ENCODE results near the gene LILRA2.
"Not testable (repeated sequence)": the region's sequence is repeated elsewhere in the genome, so short reads cannot be mapped to it uniquely, and the experiment has no call there.

Gene LILRA2

DNA sequence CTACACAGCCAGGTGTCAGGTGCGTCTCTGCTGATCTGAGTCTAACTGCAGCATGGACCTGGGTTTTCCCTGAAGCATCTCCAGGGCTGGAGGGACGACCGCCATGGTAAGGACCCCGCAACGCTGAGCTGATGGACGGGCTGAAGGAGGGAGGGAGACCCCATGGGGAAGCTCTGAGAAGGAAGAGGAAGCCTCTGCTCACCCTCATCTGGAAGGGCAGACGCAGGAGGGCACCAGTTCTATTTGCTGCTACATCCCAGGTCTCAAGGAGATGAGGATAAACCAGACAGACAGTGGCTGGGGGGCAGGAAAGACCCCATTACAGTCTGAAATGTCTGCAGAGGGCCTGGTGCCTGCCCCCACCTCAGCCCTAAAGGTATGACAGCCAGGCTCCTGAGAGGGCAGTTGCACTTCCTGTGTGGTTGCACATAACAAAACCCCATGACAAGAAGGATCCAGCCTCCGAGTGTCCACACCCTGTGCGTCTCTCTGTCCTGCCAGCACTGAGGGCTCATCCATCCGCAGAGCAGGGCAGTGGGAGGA is at the start of gene LILRA2:
LILRA2 (plus strand) TSS at position 461 of the 543 bp plus-strand sequence. CDS start 89 bp downstream, outside the sequence.
- no peak for DNase-seq

DNA sequence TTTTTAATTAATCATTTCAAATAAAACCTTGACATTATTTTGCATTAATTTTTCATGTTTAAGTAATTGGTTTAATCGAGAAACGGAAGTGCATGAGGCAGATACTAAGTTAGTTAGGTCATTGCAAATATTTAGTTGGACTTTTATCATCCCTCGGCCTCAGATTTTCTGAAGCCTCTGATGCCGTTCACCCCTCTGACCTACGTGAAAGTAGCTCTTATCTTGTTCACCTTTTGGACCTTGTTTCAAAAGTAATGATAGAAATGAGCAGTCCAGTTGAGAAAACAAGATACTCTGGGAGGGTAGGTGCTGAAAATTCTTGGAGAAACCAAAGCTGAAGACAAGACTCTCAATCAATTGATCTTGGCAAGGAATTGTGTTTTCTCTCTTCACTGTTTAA is 48.0 kb upstream of the LILRA2 start:
- no peak for DNase-seq

DNA sequence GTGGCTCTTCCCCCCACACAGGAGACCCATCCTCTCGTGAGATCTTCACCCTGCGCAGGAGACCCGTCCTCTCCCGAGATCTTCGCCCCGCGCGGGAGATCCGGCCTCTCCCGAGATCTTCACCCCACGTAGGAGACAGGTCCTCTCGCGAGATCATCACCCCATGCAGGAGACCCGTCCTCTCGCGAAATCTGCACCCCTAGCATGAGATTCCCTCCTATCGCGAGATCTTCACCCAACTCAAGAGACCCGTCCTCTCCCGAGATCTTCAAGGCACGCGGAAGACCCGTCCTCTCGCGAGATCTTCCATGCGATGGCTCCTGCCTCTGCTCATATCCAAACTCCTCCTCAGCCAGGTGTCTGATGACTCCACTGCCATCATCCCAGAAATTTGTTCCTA is 46.6 kb upstream of the LILRA2 start:
- peak; percentile 92 to 98 for DNase-seq

DNA sequence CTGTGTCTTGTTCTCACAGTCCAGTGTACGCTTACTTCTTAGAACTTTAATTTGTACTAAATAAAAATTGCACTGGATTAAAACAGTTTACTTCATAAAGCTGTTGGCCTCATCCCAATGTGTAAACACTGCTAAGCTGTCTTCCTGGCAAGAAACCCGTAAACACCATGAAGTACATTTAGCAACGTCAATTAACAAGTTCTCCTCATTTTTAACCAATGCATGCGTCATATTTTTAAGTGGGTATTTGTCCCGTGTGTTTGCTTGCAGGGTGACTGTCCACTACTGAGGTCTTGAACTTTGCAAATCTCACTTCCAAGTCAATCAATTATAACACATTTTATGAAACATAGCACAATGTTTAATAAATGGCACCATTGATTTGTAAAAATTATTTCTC is 42.7 kb upstream of the LILRA2 start:
- no peak for DNase-seq

DNA sequence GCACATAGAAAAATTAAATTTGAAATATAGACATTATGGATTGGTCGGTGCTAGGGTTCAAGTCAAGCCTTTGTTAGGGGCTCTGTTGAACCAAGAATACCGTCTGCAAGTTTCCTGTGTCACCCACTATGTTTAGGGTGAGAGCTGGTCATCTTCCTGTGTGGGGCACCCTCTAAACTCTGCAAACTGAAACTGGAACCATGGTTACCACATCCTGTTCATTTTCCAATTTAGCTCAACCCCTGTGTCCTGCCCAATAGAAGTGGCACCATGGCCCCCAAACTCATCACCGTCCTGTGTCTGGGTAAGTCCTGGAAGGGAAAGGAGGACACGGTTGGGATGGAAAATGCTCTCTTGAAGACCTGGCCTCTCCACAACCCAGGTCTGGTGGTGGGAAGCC is 41.1 kb upstream of the LILRA2 start:
- no peak for DNase-seq

DNA sequence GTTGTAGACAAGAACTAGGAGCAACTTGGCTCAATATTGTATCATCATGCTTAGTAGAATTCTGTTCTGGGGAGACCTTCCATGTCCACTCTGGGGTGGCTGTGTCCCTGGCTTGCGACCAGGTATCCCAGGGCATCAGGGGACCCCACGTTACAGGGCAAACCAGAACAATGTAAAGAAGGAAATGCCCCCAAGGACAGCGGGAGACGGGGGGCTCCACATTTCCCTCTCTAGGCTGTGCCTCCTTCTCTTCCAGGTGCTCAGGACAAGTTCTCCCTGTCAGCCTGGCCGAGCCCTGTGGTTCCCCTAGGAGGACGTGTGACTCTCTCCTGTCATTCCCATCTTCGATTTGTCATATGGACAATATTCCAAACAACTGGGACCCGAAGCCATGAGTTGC is 40.1 kb upstream of the LILRA2 start:
- no peak for DNase-seq

DNA sequence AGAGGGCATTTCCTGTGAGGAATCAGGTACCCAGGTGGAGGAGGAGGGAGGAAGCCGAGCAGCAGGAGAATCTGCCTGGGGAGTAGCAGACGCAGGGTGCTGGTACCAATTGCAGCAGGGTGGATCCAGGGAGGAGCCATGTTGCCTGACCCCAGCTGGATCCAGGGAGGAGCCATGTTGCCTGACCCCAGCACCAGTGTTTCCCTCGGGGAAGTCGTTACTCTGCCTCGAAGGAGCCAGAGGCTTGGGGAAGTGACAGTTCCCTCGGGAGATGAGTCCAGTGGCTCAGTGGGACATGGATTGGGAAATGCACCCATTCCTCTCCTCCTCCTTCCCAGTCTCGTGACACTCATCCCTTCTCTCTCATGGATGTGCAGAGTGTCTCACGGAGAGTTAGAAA is 39.4 kb upstream of the LILRA2 start:
- no peak for DNase-seq

DNA sequence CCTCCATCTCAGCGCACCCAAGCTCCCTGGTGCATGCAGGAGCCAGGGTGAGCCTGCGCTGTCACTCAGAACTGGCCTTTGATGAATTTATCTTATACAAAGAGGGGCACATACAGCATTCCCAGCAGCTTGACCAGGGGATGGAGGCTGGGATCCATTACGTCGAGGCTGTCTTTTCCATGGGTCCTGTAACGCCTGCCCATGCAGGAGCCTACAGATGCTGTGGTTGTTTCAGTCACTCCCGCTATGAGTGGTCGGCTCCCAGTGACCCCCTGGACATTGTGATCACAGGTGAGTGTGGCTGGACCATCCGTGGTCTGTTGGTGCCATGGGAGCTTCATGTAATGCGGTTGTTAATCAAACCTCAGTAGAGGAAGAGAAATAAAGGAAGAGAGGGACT is 38.0 kb upstream of the LILRA2 start:
- no peak for DNase-seq

DNA sequence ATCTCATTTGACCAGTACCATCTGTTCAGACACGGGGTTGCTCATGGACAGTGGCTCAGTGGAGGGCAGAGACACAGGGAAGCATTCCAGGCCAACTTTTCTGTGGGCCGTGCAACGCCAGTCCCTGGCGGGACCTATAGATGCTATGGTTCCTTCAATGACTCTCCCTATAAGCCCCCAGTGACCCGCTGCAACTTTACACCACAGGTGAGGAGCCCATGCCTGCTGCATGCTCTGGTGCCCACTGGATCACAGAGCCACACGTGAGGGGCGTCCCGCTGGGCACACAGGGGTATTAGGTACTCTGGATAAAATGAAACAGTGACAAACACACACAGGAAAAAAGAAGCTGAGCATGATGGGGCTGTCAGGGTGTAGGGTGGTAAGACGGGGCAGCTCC is 36.6 kb upstream of the LILRA2 start:
- DNase-seq = no peak

DNA sequence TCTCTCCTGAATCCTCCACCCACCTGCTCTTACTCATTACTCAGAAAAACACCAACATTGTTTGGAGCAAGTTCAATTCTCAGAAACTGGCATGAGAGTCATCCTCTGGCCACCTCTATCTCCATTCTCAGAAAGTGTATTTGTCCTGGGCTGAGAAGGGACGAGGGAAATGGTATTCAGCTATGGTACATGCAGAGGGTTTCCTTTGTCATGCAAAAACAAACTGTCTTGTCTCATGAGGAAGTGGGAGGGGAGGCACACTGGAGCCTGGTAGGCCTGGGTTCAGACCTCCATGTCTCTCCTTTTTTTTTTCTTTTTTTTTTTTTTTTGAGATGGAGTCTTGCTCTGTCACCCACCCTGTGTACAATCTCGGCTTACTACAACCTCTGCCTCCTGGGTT is 31.9 kb upstream of the LILRA2 start:
- no peak for DNase-seq

DNA sequence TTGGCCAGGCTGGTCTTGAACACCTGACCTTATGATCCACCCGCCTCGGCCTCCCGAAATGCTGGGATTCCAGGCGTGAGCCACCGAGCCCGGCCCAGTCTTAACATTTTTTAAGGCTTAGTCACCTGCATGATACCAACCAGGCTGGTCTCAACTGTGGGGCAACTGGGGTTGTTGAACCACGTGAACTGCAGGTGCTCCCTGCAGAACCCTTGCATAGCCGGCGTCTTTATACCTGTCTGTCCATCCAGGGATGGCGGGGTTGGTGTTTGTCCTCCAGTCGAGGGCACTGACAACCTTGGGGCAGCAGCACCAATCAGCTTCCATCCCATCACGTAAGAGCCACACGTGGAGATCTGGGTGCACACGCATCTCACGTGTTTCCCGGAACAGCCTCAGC is 24.8 kb upstream of the LILRA2 start:
- no peak for DNase-seq

DNA sequence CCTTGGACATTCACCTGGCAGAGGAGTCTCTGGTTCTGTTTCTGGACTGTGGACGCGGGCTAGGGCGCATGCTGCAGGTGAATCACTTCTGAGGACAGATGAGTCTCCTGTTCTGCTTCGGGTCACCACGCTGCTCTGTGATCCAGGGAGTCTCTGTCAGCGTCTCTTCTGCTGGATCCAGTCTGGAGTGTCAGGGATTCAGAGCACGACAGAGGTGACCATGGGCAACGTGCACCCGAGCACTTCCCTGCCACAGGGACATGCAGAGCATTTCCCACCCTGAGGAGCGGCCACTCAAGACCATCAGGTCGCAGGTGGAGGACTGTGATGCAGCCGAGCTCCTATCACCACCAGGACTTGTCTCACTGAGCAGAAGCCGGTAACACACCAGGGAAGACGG is 24.4 kb upstream of the LILRA2 start:
- no peak for DNase-seq

DNA sequence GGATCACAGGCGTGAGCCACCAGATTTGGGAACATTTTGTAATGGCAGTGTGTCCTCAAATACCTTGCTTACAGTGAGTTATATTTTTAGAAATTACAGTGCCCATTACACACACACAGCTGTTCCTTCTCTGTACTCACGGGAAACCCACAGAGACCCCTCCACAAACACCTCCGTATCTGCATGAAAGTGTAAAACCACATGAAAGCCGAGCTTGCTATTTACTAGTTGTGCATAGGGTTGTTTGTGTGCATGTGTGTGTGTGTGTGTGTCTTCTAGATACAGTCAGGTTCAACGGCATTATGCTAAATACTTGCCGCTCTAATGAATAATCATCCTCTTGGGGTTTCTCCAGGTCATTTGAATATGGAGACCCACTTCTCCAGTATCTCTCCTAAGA is 22.3 kb upstream of the LILRA2 start:
- DNase-seq = no peak

DNA sequence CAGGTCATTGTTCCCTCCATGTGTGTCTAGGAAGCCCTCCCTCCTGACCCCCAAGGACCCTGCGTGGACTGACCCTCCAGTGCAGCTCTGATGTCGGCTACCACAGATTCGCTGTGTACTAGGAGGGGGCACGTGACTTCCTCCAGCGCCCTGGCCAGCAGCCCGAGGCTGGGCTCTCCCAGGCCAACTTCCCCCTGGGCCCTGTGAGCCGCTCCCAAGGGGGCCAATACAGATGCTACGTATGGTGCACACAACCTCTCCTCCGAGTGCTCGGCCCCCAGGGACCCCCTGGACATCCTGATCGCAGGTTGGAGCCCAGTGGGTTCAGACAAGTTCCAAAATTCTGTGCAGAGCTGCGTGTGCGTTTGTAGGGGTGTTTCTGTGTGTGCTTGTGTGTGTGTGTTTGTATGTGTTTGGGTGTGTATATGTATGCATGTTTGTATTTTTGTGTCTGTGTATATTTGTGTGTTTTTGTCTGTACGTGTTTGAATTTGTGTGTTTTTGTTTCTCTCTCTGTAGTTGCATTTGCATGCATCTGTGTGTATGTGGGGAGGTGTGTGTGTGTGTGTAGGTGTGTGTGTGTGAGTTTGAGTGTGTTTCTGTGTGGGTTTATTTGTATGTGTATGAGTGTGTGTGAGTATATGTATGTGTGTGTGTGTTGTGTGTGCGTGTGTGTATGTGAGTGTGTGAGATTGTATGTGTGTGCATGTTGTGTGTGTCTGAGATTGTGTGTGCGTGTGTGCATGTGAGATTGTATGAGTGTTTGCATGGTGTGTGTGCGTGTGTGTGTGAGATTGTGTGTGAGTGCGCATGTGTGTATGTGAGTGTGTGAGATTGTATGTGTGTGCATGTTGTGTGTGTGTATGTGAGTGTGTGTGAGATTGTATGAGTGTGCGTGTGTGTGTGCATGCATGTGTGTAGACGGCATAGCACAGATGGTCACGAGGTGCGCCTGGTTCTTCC is 21.4 kb upstream of the LILRA2 start:
- DNase-seq = no peak

DNA sequence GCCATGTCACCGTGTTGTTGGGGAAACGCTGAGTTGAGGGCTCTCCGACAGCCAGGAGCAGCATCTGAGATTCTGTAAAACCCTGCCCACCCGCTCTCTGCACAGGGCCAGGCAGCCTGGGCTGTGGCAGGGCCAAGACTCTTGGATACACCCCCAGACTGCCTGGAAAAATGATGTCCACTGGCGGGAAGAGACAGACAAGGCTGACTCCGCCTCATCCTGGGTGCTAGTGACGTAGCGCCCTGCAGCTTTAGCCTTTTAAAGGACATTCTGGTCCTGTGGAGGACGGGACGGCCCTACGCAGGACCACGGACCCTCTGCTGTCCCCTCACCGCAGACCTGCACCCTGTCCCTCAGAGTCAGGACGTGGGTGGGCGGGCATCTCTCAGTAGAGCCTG is 20.7 kb upstream of the LILRA2 start:
- DNase-seq = no peak

DNA sequence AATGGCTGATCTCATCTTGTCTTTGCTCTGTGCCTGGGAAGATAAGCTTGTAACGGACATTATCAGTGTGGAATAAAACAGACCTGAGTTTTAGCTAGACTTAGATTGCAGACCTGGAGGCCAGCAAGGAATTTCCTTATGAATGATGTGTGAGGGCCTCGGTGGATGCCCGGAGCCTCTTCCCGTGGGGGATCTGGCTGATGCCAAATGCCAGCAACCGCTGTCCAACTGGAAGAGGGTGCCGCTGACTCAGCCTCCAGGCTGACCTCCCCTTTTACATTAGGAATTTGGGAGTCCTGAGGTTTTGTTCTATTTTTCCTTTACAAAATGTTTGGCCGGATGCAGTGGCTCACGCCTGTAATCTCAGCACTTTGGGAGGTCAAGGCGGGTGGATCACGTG is 19.6 kb upstream of the LILRA2 start:
- DNase-seq = no peak

DNA sequence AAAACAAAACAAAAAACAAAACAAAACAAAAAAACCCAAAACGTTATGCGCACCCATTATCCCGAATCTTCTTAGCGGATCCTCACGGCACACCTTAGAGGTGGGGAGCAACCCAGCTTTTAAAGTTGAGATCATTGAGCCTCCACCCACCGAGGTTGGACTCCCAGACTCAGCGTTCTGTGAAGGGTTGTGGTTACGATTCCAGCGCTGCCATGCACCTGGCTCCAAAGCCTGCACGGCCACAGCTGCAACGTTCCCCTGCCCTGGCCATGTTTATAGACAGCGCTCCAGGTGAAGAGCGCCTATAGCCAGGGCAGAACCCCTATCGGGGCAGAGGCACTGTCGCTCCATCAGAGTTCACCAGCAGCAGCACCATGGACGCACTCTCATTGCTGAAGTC is 18.7 kb upstream of the LILRA2 start:
- no peak for DNase-seq

DNA sequence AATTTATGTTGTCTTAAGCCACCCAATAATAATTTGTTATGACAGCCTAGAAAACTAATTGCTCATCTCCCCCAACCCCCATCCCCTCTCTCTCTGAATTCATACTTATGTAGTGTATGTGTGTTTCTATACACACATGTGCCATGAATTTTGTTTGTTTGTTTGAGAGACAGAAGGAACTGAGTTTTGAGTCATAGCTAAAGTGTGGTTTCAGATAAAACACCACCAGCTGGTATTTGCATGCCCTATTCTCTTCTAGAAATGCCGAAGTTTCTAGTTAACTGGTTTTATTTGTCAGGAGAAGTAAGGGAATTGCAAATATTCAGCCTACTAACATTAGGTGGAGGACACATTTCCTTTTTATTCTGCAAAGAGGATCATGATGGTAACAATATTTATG is 17.4 kb upstream of the LILRA2 start:
- DNase-seq = no peak

DNA sequence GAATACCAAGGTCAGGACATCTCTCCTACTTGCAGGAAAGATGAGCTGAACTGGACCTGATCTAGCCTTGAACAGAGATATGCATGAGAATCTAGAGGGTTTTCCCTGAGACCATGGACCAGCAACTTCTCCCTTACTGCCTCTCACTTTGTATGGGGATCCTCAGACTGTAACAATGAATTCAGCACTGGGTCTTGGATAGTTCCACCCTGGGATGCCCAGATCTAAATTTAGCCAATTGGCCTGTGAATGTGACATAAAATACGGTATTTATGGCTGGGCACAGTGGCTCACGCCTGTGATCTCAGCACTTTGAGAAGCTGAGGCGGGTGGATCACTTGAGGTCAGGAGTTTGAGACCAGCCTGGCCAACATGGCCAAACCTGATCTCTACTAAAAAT is 15.3 kb upstream of the LILRA2 start:
- DNase-seq = no peak

DNA sequence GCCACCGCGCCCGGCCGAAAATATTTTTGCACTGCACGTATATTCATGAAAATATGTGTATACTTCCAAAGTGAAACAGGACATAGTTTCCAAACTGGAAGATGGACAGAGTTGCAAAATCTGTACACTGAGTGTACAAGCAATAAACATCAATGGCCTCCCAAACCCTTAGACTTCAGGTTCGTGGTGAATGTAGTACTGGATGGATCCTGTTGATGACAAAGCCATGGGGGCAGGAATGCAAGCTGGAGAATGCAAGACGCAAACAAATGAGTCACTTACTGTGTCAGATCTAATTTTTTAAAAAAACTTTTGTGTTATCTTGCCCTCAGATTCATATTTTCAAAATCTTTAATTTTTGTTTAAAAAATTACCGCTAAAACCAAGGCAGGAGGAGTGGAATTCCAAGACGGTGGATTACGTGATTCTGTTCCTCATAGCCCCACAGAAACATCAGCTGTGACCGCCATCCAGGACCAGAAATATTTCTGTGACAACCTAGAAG is 12.7 kb upstream of the LILRA2 start:
- no peak for DNase-seq

DNA sequence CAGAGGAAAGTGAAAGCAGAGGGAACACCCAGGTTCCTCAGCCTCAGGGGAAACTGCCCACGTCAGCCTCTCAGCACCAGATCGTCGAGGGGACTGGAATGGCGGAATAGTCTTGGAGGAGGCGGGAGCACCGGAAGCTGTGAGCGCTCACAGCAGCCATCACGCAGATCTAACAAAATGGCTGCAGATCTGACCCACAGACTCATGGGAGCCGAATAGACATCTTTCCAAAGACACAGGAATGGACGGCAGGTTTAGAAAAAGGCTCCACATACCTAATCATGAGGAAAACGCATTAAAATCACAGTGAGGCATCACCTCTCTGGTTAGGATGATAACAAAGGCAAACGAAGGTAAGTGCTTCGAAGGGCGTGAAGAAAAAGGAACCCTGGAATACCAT is 11.8 kb upstream of the LILRA2 start:
- DNase-seq = peak in 1 of 2 experiments; percentile 75

DNA sequence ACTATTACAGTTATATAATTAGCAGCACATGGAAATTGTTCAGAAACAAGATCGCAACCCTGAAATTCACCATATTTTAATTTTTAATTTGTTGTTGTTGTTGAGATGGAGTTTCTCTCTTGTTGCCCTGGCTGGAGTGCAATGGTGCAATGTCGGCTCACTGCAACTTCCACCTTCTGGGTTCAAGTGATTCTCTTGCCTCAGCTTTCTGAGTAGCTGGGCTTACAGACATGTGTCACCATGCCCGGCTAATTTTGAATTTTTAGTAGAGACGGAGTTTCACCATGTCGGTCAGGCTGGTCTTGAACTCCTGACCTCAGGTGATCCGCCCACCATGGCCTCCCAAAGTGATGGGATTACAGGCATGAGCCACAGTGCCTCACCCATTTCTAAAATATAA is 10.4 kb upstream of the LILRA2 start:
- not testable (repeated sequence) for DNase-seq

DNA sequence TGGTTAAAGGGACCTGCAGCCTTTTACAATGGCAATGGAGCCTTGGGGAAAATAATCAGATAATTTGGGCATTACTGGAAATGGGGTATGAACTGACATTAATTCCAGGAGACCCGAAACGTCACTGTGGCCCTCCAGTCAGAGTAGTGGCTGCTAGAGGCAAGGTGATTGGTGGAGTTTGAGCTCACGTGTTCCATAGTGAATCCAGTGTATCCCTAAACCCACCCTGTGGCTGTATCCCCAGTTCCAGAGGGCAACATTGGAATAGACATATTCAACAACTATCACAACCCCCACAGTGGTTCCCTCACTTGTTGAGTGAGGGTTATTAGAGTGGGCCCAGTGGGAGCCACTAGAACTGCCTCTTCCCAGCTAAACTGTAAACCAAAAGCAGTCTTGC is 3.3 kb upstream of the LILRA2 start:
- DNase-seq = no peak

Measured in NCI-H1930 (cell line).